ENCODE results near the gene SPTLC2. TPM values are rescaled to one million over a fixed set of nuclear protein-coding genes. Genes with fewer than 3 reads are reported as not detected.

Gene SPTLC2
- total and polyA plus RNA-seq, 4 donors: 8.1 to 48.6 (median 27.6) TPM

DNA sequence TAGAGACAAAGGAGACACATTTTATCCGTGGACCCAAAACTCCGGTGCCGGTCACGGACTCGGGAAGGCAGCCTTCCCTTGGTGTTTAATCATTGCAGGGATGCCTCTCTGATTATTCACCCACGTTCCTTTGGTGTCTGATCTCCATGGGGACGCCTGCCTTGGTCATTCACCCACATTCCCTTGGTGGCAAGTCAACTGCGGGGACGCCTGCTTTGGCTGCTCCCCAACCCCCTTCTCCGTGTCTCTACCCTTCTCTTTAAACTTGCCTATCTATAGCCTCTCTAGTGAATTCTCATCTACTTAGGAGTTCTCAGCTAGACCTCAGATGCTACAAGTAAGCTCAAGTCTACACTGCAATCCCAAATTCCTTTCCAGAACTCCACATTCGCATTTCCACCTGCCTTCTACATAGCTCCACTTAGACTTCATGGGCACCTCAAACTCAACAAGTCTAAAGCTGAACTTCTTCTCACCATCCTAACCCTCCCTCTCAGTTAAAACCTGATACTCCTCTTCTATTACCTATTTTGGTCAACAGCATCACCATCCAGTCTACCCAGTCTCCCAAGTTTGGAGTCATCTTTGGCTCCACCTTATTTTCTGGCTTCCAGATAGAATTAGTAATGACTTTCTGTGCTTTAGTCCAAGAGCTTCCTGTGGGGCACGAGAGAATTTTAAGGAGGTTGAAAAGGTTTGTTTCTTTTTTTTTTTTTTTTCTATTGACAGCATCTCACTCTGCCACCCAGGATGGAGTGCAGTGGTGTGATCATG lies 14.4 kb downstream of the SPTLC2 start:
- WGBS, 2 donors: 92 to 94% methylated on average over 12 of the region's 12 CpGs
- ATAC-seq (ENCODE audit: insufficient read depth, low FRiP score): no peak
- no peak for DNase-seq
- Histone ChIP-seq H3K4me1 (ENCODE audit: control insufficient read depth in 5 of 5, insufficient read depth in 5 of 5, low read length in 5 of 5) (peaks cover 0 to 18% (median 6%) of the 10 kb centered on the region in 5 donors), H3K27ac (ENCODE audit: low read depth in 1 of 2, low read length in 1 of 2) (no peak overlapping the region), H3K4me3 (no peak overlapping the region), H3K9me3 (ENCODE audit: control insufficient read depth in 4 of 4, insufficient read depth in 3 of 4, low read length in 3 of 4) (no peaks in the 10 kb centered on the region), H3K36me3 (ENCODE audit: control insufficient read depth in 4 of 4, insufficient read depth in 4 of 4, low read length in 4 of 4) (no peaks in the 10 kb centered on the region), H3K27me3 (ENCODE audit: control insufficient read depth in 3 of 3, insufficient read depth in 3 of 3, low read length in 2 of 3) (no peaks in the 10 kb centered on the region), H3K9ac (ENCODE audit: insufficient read depth in 1 of 2, low read length in 2 of 2) (no peak overlapping the region)
- TF ChIP-seq, protein P1, sequence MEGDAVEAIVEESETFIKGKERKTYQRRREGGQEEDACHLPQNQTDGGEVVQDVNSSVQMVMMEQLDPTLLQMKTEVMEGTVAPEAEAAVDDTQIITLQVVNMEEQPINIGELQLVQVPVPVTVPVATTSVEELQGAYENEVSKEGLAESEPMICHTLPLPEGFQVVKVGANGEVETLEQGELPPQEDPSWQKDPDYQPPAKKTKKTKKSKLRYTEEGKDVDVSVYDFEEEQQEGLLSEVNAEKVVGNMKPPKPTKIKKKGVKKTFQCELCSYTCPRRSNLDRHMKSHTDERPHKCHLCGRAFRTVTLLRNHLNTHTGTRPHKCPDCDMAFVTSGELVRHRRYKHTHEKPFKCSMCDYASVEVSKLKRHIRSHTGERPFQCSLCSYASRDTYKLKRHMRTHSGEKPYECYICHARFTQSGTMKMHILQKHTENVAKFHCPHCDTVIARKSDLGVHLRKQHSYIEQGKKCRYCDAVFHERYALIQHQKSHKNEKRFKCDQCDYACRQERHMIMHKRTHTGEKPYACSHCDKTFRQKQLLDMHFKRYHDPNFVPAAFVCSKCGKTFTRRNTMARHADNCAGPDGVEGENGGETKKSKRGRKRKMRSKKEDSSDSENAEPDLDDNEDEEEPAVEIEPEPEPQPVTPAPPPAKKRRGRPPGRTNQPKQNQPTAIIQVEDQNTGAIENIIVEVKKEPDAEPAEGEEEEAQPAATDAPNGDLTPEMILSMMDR (IDR thresholded peaks at IDR 0.05; ENCODE audit: control extremely low read depth, extremely low read depth): no peak

DNA sequence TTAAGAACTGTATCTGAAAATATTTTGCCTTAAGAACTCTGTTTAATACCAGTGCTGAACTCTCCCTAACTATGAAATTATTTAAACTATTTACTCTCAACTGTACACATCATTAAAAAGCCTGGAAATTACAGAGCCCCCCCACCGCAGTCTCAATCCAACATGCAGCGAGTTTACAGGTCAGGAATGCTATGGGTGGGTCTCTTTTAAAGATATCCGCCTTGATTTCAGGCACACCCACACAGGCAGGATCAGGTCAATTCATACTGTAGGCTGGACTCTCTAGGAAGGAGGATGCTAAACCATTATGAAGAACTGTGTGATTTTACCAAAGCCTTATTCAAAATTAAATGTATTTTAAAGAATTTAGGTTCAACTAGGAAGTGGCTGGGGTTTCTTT lies 16.5 kb downstream of the SPTLC2 start:
- Histone ChIP-seq H3K4me1 (ENCODE audit: control insufficient read depth in 5 of 5, insufficient read depth in 5 of 5, low read length in 5 of 5) (peaks cover 0 to 14% (median 5%) of the 10 kb centered on the region in 5 donors), H3K36me3 (ENCODE audit: control insufficient read depth in 4 of 4, insufficient read depth in 4 of 4, low read length in 4 of 4) (peaks cover 3 to 12% (median 6%) of the 10 kb centered on the region in 4 donors), H3K9me3 (ENCODE audit: control insufficient read depth in 4 of 4, insufficient read depth in 3 of 4, low read length in 3 of 4) (no peaks in the 10 kb centered on the region), H3K27me3 (ENCODE audit: control insufficient read depth in 3 of 3, insufficient read depth in 3 of 3, low read length in 2 of 3) (no peaks in the 10 kb centered on the region), H3K9ac (ENCODE audit: insufficient read depth in 1 of 2, low read length in 2 of 2) (no peak overlapping the region), H3K4me3 (no peak overlapping the region), H3K27ac (ENCODE audit: low read depth in 1 of 2, low read length in 1 of 2) (no peak overlapping the region)
- WGBS, 2 donors: 41 to 54% methylated on average over 3 of the region's 3 CpGs
- DNase-seq: peak in 1 of 3 donors; percentile 17
- TF ChIP-seq, protein P1 (IDR thresholded peaks at IDR 0.05; ENCODE audit: control extremely low read depth, extremely low read depth): no peak
- ATAC-seq (ENCODE audit: insufficient read depth, low FRiP score): no peak

DNA sequence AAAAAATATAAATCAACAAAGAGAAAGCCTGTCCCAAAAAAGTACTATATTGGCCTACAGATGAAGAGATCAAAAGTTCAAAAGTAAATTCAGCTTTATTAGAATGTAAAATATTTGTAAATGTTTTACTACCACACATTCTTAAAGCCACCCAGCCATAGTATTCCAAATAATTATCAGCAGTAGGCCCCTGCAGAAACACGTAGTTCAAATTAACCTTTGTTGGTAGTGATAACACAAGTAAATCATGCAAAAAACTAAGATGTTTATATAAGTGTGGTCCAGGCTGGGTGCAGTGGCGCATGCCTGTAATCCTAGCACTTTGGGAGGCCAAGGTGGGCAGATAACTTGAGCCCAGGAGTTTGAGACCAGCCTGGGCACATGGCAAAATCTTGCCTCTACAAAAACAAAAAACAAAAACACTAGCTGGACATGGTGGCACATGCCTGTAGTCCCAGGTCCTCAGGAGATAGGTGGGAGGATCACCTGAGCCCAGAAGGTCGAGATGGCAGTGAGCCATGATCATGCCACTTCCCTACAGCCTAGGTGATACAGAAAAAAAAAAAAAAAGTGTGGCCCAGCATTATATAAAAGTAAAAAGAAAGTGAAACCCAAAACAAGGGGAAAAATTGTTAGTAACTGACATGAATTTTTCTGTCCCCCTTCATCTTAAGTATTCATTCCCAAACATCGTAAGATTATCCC lies 17.9 kb downstream of the SPTLC2 start:
- no peaks in the 10 kb centered on the region for H3K27me3 ChIP-seq (ENCODE audit: control insufficient read depth in 3 of 3, insufficient read depth in 3 of 3, low read length in 2 of 3)
- no peak overlapping the region for H3K9ac ChIP-seq (ENCODE audit: insufficient read depth in 1 of 2, low read length in 2 of 2)
- H3K4me1 ChIP-seq (ENCODE audit: control insufficient read depth in 5 of 5, insufficient read depth in 5 of 5, low read length in 5 of 5): peaks cover 0 to 16% (median 0%) of the 10 kb centered on the region in 5 donors
- H3K27ac ChIP-seq (ENCODE audit: low read depth in 1 of 2, low read length in 1 of 2): no peak overlapping the region
- H3K4me3 ChIP-seq: no peak overlapping the region
- TF ChIP-seq, protein P1 (IDR thresholded peaks at IDR 0.05; ENCODE audit: control extremely low read depth, extremely low read depth): no peak
- ATAC-seq (ENCODE audit: insufficient read depth, low FRiP score) (no peak), DNase-seq (no peak)
- H3K9me3 ChIP-seq (ENCODE audit: control insufficient read depth in 4 of 4, insufficient read depth in 3 of 4, low read length in 3 of 4): no peaks in the 10 kb centered on the region
- WGBS, 2 donors: 47 to 54% methylated on average over 4 of the region's 4 CpGs
- H3K36me3 ChIP-seq (ENCODE audit: control insufficient read depth in 4 of 4, insufficient read depth in 4 of 4, low read length in 4 of 4): peaks cover 3 to 12% (median 6%) of the 10 kb centered on the region in 4 donors

Measured in lung (tissue), 12 donors.